ENCODE measurements around the gene DNAJC25.

- TF ChIP-seq, protein P1, sequence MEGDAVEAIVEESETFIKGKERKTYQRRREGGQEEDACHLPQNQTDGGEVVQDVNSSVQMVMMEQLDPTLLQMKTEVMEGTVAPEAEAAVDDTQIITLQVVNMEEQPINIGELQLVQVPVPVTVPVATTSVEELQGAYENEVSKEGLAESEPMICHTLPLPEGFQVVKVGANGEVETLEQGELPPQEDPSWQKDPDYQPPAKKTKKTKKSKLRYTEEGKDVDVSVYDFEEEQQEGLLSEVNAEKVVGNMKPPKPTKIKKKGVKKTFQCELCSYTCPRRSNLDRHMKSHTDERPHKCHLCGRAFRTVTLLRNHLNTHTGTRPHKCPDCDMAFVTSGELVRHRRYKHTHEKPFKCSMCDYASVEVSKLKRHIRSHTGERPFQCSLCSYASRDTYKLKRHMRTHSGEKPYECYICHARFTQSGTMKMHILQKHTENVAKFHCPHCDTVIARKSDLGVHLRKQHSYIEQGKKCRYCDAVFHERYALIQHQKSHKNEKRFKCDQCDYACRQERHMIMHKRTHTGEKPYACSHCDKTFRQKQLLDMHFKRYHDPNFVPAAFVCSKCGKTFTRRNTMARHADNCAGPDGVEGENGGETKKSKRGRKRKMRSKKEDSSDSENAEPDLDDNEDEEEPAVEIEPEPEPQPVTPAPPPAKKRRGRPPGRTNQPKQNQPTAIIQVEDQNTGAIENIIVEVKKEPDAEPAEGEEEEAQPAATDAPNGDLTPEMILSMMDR (IDR thresholded peaks at IDR 0.05), result peak in 4 of 6 experiments; percentile 31 to 61 (median 48)
- TF ChIP-seq POLR2A (IDR thresholded peaks at IDR 0.05), result no peak
These were observed 60.7 kb downstream of the DNAJC25 start for GRCh38 chr9:111691672-111692329.
